GM23338 (cell line): ENCODE measurements around the gene CCDC170.

Experiments
- CTCF ChIP-seq, 2 experiments: fragments of 200-600 bp in 1 of 2; sonication (generic) in 1 of 2; conservative IDR thresholded peaks; 2 replicates each; pipeline versions ENCODE4 v1.5.1 to v1.6.1; 2016 to 2017; ENCODE audit warnings: antibody characterized with exemption in 2 of 2, low read depth in 2 of 2, mild to moderate bottlenecking in 2 of 2, moderate library complexity in 1 of 2
- JUNB ChIP-seq: IDR thresholded peaks from one replicate; pipeline ENCODE4 v1.6.1; 2016; ENCODE audit warnings: antibody characterized with exemption; ENCODE audit not compliant: unreplicated experiment
- POLR2AphosphoS5 ChIP-seq: IDR thresholded peaks from 2 replicates; pipeline ENCODE4 v1.6.1; 2016; ENCODE audit warnings: antibody characterized with exemption, low read depth
- ZNF114 ChIP-seq: fragments of 250-450 bp; sonication (Bioruptor Pico); IDR thresholded peaks from 2 replicates; pipeline ENCODE4 v1.5.0; 2020; ENCODE audit warnings: mild to moderate bottlenecking, moderate library complexity
- ZNF462 ChIP-seq: fragments of 250-450 bp; sonication (Bioruptor Pico); IDR thresholded peaks from 2 replicates; pipeline ENCODE4 v1.5.0; 2020; ENCODE audit warnings: mild to moderate bottlenecking, moderate library complexity

GRCh38 chr6:151537556-151537955 lies 43.7 kb downstream of the CCDC170 start:
- TF ChIP-seq CTCF (conservative IDR thresholded peaks at IDR 0.05; ENCODE audit: low read depth in 2 of 2) (no peak), POLR2AphosphoS5 (no peak), ZNF114 (CRISPR knock-in tag) (no peak), JUNB (no peak), ZNF462 (no peak)
